WTC11 (cell line): ENCODE data around the gene RUFY3. TPM values are rescaled to one million over a fixed set of nuclear protein-coding genes. Genes with fewer than 3 reads are reported as not detected.

Experiments
- ATAC-seq: fragments of 200-7000 bp; cut with Tn5 transposase; 2 replicates; pipeline ENCODE4 v1.10.0; 2021; ENCODE audit warnings: mild to moderate bottlenecking, moderate library complexity
- CTCF ChIA-PET: fragments of 300-600 bp; sonication (Branson Sonifier 250); formaldehyde crosslinking; loops from one replicate; lab custom pipeline; 2021; ENCODE audit warnings: antibody characterized with exemption; lab: Charles Lee
- POLR2A ChIA-PET: fragments of 350-600 bp; sonication (Branson Sonifier 250); formaldehyde crosslinking; loops from one replicate; lab custom pipeline; 2021; ENCODE audit warnings: antibody characterized with exemption; lab: Charles Lee
- DNase-seq: peaks from one replicate; pipeline ENCODE4 v3.0.0; 2021; ENCODE audit warnings: low spot score
- H3K27ac Mint-ChIP-seq: 2 replicates; pipeline ENCODE4 v1.8.0; 2021; ENCODE audit warnings: mixed read lengths
- H3K27me3 Mint-ChIP-seq: 2 replicates; pipeline ENCODE4 v1.8.0; 2021; ENCODE audit warnings: low read depth, mild to moderate bottlenecking, moderate library complexity, mixed read lengths
- H3K36me3 Mint-ChIP-seq: 2 replicates; pipeline ENCODE4 v1.8.0; 2021; ENCODE audit warnings: mixed read lengths
- H3K4me1 Mint-ChIP-seq: 2 replicates; pipeline ENCODE4 v1.8.0; 2022; ENCODE audit warnings: mixed read lengths
- H3K4me3 Mint-ChIP-seq: 2 replicates; pipeline ENCODE4 v1.8.0; 2021; ENCODE audit warnings: mild to moderate bottlenecking, moderate library complexity, mixed read lengths
- H3K9me3 Mint-ChIP-seq: 2 replicates; pipeline ENCODE4 v1.8.0; 2021; ENCODE audit warnings: mixed read lengths
- ATF1 ChIP-seq: sonication (generic); formaldehyde crosslinking; IDR thresholded peaks from 2 replicates; pipeline ENCODE4 v1.8.1; 2023; ENCODE audit warnings: mild to moderate bottlenecking, moderate library complexity, missing genetic modification reagents
- CBFB ChIP-seq: sonication (generic); formaldehyde crosslinking; IDR thresholded peaks from 2 replicates; pipeline ENCODE4 v1.8.1; 2022; ENCODE audit warnings: mild to moderate bottlenecking, low read depth, missing genetic modification reagents
- IRF2 ChIP-seq: sonication (generic); formaldehyde crosslinking; IDR thresholded peaks from 2 replicates; pipeline ENCODE4 v1.8.0; 2022; ENCODE audit warnings: low read depth, missing genetic modification reagents, borderline replicate concordance
- NFYB ChIP-seq: sonication (generic); formaldehyde crosslinking; conservative IDR thresholded peaks from 2 replicates; pipeline ENCODE4 v1.8.0; 2022; ENCODE audit warnings: low read depth, missing genetic modification reagents
- ZNF219 ChIP-seq: sonication (generic); formaldehyde crosslinking; IDR thresholded peaks from 2 replicates; pipeline ENCODE4 v1.8.0; 2023; ENCODE audit warnings: missing genetic modification reagents, mild to moderate bottlenecking, borderline replicate concordance
- ZNF416 ChIP-seq: fragments of 250-450 bp; sonication (Bioruptor Pico); IDR thresholded peaks from 2 replicates; pipeline ENCODE4 v1.9.0; 2021; ENCODE audit warnings: mild to moderate bottlenecking, inconsistent platforms
- ZNF532 ChIP-seq: fragments of 250-450 bp; sonication (Bioruptor Pico); IDR thresholded peaks from 2 replicates; pipeline ENCODE4 v1.9.0; 2021; ENCODE audit warnings: mild to moderate bottlenecking, borderline replicate concordance
- total RNA-seq: library from RNA; stranded (reverse); gene quantifications from 3 replicates; pipeline ENCODE4 v1.2.3, GENCODE V29; 2021
- TF ChIP-seq, protein P1 (sequence below): sonication (generic); formaldehyde crosslinking; IDR thresholded peaks from 2 replicates; pipeline ENCODE4 v1.8.1; 2023; ENCODE audit warnings: mild to moderate bottlenecking, moderate library complexity, missing genetic modification reagents
- TF ChIP-seq, protein P2 (sequence below): fragments of 250-450 bp; sonication (Bioruptor Pico); IDR thresholded peaks from 2 replicates; pipeline ENCODE4 v1.9.0; 2021; ENCODE audit warnings: mild to moderate bottlenecking
- TF ChIP-seq, protein P3 (sequence below): sonication (generic); formaldehyde crosslinking; conservative IDR thresholded peaks from 2 replicates; pipeline ENCODE4 v1.8.1; 2023; ENCODE audit warnings: mild to moderate bottlenecking, low read depth, missing genetic modification reagents, moderate library complexity
- TF ChIP-seq, protein P4 (sequence below): sonication (generic); formaldehyde crosslinking; IDR thresholded peaks from 2 replicates; pipeline ENCODE4 v1.8.0; 2022; ENCODE audit warnings: missing genetic modification reagents

The RUFY3 gene
- total RNA-seq, 1 experiment from 2014 or later = 49.0 TPM

GRCh38 chr4:70704215-70704930 is 17.4 kb upstream of the RUFY3 start (continued):
- TF ChIP-seq ZNF532 (no peak), ZNF219 (CRISPR knock-in tag) (no peak), IRF2 (CRISPR knock-in tag) (no peak)
- TF ChIP-seq, all 79 proteins: peak for 15

GRCh38 chr4:70704931-70705182 is 16.9 kb upstream of the RUFY3 start:
- CTCF ChIA-PET = interaction anchor here (0.8 to 3.0 kb wide), 6 partner anchors 9 to 103 kb away, joined by 3 to 15 read pairs (median 4); partner anchors contain the start of genes RUFY3 and UTP3
- Mint-ChIP-seq H3K4me1 (peaks cover 21% of the 10 kb centered on the region), H3K27me3 (peaks cover 3% of the 10 kb centered on the region; the same call in 1 of the 2 replicates), H3K27ac (no peak overlapping the region)
- TF ChIP-seq, protein P1, sequence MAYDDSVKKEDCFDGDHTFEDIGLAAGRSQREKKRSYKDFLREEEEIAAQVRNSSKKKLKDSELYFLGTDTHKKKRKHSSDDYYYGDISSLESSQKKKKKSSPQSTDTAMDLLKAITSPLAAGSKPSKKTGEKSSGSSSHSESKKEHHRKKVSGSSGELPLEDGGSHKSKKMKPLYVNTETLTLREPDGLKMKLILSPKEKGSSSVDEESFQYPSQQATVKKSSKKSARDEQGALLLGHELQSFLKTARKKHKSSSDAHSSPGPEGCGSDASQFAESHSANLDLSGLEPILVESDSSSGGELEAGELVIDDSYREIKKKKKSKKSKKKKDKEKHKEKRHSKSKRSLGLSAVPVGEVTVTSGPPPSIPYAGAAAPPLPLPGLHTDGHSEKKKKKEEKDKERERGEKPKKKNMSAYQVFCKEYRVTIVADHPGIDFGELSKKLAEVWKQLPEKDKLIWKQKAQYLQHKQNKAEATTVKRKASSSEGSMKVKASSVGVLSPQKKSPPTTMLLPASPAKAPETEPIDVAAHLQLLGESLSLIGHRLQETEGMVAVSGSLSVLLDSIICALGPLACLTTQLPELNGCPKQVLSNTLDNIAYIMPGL (CRISPR knock-in tag) = no peak
- TF ChIP-seq NFYB (CRISPR knock-in tag) (no peak), ZNF416 (CRISPR knock-in tag) (0 out of 2 replicates have a peak, but pooled peaks have one; percentile 1), CBFB (CRISPR knock-in tag) (0 out of 2 replicates have a peak, but pooled peaks have one; percentile 35), ATF1 (no peak)
- TF ChIP-seq, protein P2, sequence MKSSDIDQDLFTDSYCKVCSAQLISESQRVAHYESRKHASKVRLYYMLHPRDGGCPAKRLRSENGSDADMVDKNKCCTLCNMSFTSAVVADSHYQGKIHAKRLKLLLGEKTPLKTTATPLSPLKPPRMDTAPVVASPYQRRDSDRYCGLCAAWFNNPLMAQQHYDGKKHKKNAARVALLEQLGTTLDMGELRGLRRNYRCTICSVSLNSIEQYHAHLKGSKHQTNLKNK (CRISPR knock-in tag) = no peak
- TF ChIP-seq, protein P3, sequence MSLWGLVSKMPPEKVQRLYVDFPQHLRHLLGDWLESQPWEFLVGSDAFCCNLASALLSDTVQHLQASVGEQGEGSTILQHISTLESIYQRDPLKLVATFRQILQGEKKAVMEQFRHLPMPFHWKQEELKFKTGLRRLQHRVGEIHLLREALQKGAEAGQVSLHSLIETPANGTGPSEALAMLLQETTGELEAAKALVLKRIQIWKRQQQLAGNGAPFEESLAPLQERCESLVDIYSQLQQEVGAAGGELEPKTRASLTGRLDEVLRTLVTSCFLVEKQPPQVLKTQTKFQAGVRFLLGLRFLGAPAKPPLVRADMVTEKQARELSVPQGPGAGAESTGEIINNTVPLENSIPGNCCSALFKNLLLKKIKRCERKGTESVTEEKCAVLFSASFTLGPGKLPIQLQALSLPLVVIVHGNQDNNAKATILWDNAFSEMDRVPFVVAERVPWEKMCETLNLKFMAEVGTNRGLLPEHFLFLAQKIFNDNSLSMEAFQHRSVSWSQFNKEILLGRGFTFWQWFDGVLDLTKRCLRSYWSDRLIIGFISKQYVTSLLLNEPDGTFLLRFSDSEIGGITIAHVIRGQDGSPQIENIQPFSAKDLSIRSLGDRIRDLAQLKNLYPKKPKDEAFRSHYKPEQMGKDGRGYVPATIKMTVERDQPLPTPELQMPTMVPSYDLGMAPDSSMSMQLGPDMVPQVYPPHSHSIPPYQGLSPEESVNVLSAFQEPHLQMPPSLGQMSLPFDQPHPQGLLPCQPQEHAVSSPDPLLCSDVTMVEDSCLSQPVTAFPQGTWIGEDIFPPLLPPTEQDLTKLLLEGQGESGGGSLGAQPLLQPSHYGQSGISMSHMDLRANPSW = 0 out of 2 replicates have a peak, but pooled peaks have one; percentile 8
- TF ChIP-seq, protein P4, sequence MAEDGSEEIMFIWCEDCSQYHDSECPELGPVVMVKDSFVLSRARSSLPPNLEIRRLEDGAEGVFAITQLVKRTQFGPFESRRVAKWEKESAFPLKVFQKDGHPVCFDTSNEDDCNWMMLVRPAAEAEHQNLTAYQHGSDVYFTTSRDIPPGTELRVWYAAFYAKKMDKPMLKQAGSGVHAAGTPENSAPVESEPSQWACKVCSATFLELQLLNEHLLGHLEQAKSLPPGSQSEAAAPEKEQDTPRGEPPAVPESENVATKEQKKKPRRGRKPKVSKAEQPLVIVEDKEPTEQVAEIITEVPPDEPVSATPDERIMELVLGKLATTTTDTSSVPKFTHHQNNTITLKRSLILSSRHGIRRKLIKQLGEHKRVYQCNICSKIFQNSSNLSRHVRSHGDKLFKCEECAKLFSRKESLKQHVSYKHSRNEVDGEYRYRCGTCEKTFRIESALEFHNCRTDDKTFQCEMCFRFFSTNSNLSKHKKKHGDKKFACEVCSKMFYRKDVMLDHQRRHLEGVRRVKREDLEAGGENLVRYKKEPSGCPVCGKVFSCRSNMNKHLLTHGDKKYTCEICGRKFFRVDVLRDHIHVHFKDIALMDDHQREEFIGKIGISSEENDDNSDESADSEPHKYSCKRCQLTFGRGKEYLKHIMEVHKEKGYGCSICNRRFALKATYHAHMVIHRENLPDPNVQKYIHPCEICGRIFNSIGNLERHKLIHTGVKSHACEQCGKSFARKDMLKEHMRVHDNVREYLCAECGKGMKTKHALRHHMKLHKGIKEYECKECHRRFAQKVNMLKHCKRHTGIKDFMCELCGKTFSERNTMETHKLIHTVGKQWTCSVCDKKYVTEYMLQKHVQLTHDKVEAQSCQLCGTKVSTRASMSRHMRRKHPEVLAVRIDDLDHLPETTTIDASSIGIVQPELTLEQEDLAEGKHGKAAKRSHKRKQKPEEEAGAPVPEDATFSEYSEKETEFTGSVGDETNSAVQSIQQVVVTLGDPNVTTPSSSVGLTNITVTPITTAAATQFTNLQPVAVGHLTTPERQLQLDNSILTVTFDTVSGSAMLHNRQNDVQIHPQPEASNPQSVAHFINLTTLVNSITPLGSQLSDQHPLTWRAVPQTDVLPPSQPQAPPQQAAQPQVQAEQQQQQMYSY (CRISPR knock-in tag) = no peak
- TF ChIP-seq, all 79 proteins: peak for 3
- H3K9me3 Mint-ChIP-seq = no peaks in the 10 kb centered on the region
- peak overlapping the region; percentile 41; the same call in 1 of the 2 replicates for H3K4me3 Mint-ChIP-seq
- H3K36me3 Mint-ChIP-seq = no peaks in the 10 kb centered on the region
- POLR2A ChIA-PET = interaction anchor here (2.0 kb wide), 1 partner anchor 197 kb away, joined by 7 read pairs; the partner anchor contains the start of gene MOB1B
- ATAC-seq (no peak; the same call in 1 of the 2 replicates), DNase-seq (no peak)
